HG03460 (cell line): ENCODE results near the gene SPP1.
"Not testable (repeated sequence)": the region's sequence is repeated elsewhere in the genome, so short reads cannot be mapped to it uniquely, and the experiment has no call there.

Source experiments
- ATAC-seq: cut with Tn5 transposase; IDR thresholded peaks from one replicate; pipeline ENCODE4 v1.9.1; 2021; ENCODE audit not compliant: unreplicated experiment

SPP1 gene

GRCh38 chr4:87975466-87975865 is at the start of gene SPP1:
Gene SPP1, plus strand, starts transcription at chr4:87975714. Its CDS starts 1,182 bp downstream, at chr4:87976896.
- peak; percentile 82 for ATAC-seq

- no peak for ATAC-seq
Observed at GRCh38 chr4:87926554-87927098, 48.9 kb upstream of the SPP1 start.

- no peak for ATAC-seq
Observed at GRCh38 chr4:87930629-87931028, 44.9 kb upstream of the SPP1 start.

GRCh38 chr4:87931932-87932331 is 43.6 kb upstream of the SPP1 start:
- no peak for ATAC-seq

- ATAC-seq, result no peak
Observed at GRCh38 chr4:87932718-87933141, 42.8 kb upstream of the SPP1 start.

- ATAC-seq, result no peak
Observed at GRCh38 chr4:87933337-87933736, 42.2 kb upstream of the SPP1 start.

GRCh38 chr4:87934157-87934704 is 41.3 kb upstream of the SPP1 start:
- ATAC-seq, result no peak

- no peak for ATAC-seq
Observed at GRCh38 chr4:87934973-87935372, 40.5 kb upstream of the SPP1 start.

GRCh38 chr4:87935954-87936353 is 39.6 kb upstream of the SPP1 start:
- not testable (repeated sequence) for ATAC-seq

GRCh38 chr4:87937523-87937922 is 38.0 kb upstream of the SPP1 start:
- no peak for ATAC-seq

GRCh38 chr4:87938746-87939145 is 36.8 kb upstream of the SPP1 start:
- ATAC-seq, result no peak

GRCh38 chr4:87939978-87940690 is 35.4 kb upstream of the SPP1 start:
- ATAC-seq, result no peak

GRCh38 chr4:87940809-87941208 is 34.7 kb upstream of the SPP1 start:
- ATAC-seq, result not testable (repeated sequence)

- no peak for ATAC-seq
Observed at GRCh38 chr4:87941537-87942392, 33.7 kb upstream of the SPP1 start.

GRCh38 chr4:87943660-87944149 is 31.8 kb upstream of the SPP1 start:
- ATAC-seq, result no peak

- ATAC-seq, result no peak
Observed at GRCh38 chr4:87944967-87945366, 30.5 kb upstream of the SPP1 start.

- ATAC-seq, result no peak
Observed at GRCh38 chr4:87946766-87947165, 28.7 kb upstream of the SPP1 start.

- ATAC-seq, result no peak
Observed at GRCh38 chr4:87947381-87948160, 27.9 kb upstream of the SPP1 start.

- ATAC-seq, result no peak
Observed at GRCh38 chr4:87949961-87950360, 25.6 kb upstream of the SPP1 start.

- no peak for ATAC-seq
Observed at GRCh38 chr4:87950493-87950892, 25.0 kb upstream of the SPP1 start.
